Measurements from ENCODE around the gene SIX5. TPM values are rescaled to one million over a fixed set of nuclear protein-coding genes. Genes with fewer than 3 reads are reported as not detected.

SIX5 gene
- total and polyA plus RNA-seq, 9 of the 15 experiments (the other 6 are each of a cell fraction or from before 2014, with no cell fraction given) = 1.4 to 17.2 (median 7.4) TPM; not detected in 2

GRCh38 chr19:45792470-45793177 is 23.6 kb upstream of the SIX5 start, which contains the start of gene DMWD (continued):
- TF ChIP-seq REST (IDR thresholded peaks at IDR 0.05; ENCODE audit: borderline replicate concordance) = peak; percentile 54; the same call in 1 of the 2 replicates
- no peak for TF ChIP-seq REST (CRISPR knock-in tag; IDR thresholded peaks at IDR 0.05; ENCODE audit: low read depth)
- no peak for TF ChIP-seq U2AF2 (optimal IDR thresholded peaks at IDR 0.05; ENCODE audit: low read depth, low read length)
- TF ChIP-seq RBM25 (IDR thresholded peaks at IDR 0.05; ENCODE audit: low read depth, low read length, severe bottlenecking) = peak; percentile 76
- peak; percentile 92 for TF ChIP-seq ZBTB40 (IDR thresholded peaks at IDR 0.05)
- TF ChIP-seq ZBTB40 (CRISPR knock-in tag; IDR thresholded peaks at IDR 0.05) = no peak
- no peak for TF ChIP-seq MEF2A (IDR thresholded peaks at IDR 0.05; ENCODE audit: control insufficient read depth, low read depth, low read length)
- peak; percentile 96 for TF ChIP-seq EGR1 (conservative IDR thresholded peaks at IDR 0.05)
- peak; percentile 59; the same call in 1 of the 2 replicates for TF ChIP-seq KLF1 (tag; IDR thresholded peaks at IDR 0.05)
